Spleen (tissue), 7 donors: ENCODE measurements around the gene MSH5.

Source experiments
- CTCF ChIP-seq, 11 experiments: fragments of 200-600 bp in 7 of 11; fragments of 450-650 bp in 4 of 11; sonication (generic) in 4 of 11; IDR thresholded peaks in 8 of 11; conservative IDR thresholded peaks in 3 of 11; 1 replicate in 7 of 11; 2 replicates in 4 of 11; pipeline versions ENCODE4 v1.4.0 to v1.8.0; 2016 to 2021; ENCODE audit warnings: antibody characterized with exemption in 11 of 11, inconsistent platforms in 4 of 11, mild to moderate bottlenecking in 1 of 11
- POLR2A ChIP-seq, 3 donors: fragments of 450-650 bp; IDR thresholded peaks; one replicate each; pipeline ENCODE4 v1.5.1; 2017; ENCODE audit warnings: antibody characterized with exemption in 3 of 3, mild to moderate bottlenecking in 1 of 3
- donor health status: DM: no; HTN: no; CAD: no; lungs with moderate emphysema.
- donor health status: DM: no; HTN: no; CAD: no.
- donor health status: DM: no; HTN: no; CAD: no.

- TF ChIP-seq CTCF (IDR thresholded peaks at IDR 0.05 in 8 of 11, conservative IDR thresholded peaks at IDR 0.05 in 3 of 11) = no peak
- no peak for TF ChIP-seq POLR2A (IDR thresholded peaks at IDR 0.05)
Measured at GRCh38 chr6:31702405-31702818, 37.4 kb upstream of the MSH5 start.
